ENCODE results near the gene HLA-DQB1. TPM values are rescaled to one million over a fixed set of nuclear protein-coding genes. Genes with fewer than 3 reads are reported as not detected.

Gene HLA-DQB1
- not detected in 2 replicates for total RNA-seq

DNA sequence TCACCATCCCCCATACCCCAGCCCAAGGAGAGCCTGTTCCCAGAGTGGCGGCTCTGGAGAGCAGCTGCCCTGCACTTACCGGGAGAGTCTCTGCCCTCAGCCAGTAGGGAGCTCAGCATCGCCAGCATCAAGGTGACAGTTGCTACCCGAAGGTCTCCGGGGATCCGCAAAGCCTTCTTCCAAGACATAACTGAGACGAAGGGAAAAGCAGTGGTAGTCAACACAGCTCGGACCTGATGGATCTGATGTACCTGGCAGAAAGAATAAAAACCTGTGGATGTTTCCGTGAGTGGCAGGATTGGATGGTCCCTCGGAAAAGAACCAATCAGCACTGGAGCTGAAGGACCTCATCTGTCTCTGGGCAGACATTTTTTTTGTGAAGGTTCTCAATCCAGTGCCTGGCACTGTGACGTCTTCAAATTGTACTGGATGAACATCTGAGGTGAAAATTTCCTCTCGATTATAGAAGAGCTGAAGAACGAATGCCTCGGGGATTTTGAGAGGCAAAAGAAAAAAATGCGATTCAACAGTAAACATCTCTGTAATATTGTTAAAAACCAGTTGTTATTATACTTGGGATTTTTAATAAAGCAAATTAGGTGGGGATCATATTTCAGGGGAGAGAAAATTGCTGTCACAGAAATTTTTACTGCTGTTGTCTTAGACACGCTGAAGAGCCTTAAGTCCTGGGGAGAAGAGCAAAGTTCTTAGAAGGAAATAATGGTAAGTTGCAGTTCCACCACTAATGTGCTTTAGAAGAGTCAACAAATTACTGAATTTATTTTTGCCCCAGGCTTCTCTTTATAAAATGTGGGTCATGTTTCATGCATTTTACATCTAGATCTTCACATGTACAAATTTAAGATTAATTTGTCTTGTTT is at the start of gene HLA-DQB1:
HLA-DQB1 (minus strand) TSS at position 238 of the 881 bp plus-strand sequence; CDS start at position 188, 50 bp downstream.

DNA sequence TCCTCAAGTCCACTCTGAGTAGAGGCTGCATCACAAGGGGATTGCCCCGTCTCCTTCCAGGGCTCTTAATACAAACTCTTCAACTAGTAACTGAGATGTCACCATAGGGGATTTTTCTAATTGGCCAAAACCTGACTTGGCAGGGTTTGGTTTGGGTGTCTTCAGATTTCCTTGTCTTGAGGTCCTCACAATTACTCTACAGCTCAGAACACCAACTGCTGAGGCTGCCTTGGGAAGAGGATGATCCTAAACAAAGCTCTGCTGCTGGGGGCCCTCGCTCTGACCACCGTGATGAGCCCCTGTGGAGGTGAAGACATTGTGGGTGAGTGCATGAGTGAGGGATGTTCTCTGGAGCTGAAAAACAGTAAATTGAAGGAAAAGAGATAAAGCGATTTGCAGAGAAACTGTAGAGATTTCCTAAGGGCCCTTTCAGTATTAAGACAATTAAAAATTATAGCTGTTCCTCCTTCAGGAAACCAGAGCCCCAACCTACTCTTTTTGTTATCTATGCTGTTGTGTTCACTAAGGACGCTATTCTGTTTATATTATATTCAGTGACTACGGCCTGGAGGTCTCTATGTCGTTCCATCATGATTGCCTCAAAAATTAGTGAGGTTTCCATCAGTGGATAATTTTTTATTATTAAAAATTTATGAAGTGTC is 29.1 kb downstream of the HLA-DQB1 start, which contains the start of gene HLA-DQA1:
HLA-DQA1 (plus strand) TSS at position 188 of the 662 bp plus-strand sequence; CDS start at position 241, 53 bp downstream.

Other genes starting within 250 kb of the HLA-DQB1 start
- gene HLA-DRA, start 226.8 kb downstream of the HLA-DQB1 start, total RNA-seq: not detected in 2 replicates
- gene HLA-DRB5, start 136.4 kb downstream of the HLA-DQB1 start, total RNA-seq: not detected in 2 replicates
- not detected in 2 replicates for gene HLA-DRB1, start 76.8 kb downstream of the HLA-DQB1 start, total RNA-seq
- not detected in 2 replicates for gene HLA-DQA1, start 29.3 kb downstream of the HLA-DQB1 start, total RNA-seq
- not detected in 2 replicates for gene HLA-DQA2, start 74.7 kb upstream of the HLA-DQB1 start, total RNA-seq
- not detected in 2 replicates for gene HLA-DQB2, start 96.9 kb upstream of the HLA-DQB1 start, total RNA-seq
- gene HLA-DOB, start 150.3 kb upstream of the HLA-DQB1 start, total RNA-seq: 0.11 and 0.12 TPM in 2 replicates
- 8.0 and 10.3 TPM in 2 replicates for gene TAP2, start 172.1 kb upstream of the HLA-DQB1 start, total RNA-seq
- gene PSMB8, start 177.4 kb upstream of the HLA-DQB1 start, total RNA-seq: 41.2 and 52.1 TPM in 2 replicates
- gene TAP1, start 187.0 kb upstream of the HLA-DQB1 start, total RNA-seq: 39.5 and 48.9 TPM in 2 replicates
- gene PSMB9, start 187.5 kb upstream of the HLA-DQB1 start, total RNA-seq: 26.7 and 30.7 TPM in 2 replicates